Stimulated activated naive CD4-positive, alpha-beta T cell (primary cell): ENCODE measurements around the gene DOCK10.

Experiments used
- DNase-seq, 6 experiments: peaks; one replicate each; lab custom pipeline; 2025; lab: John Stamatoyannopoulos, UW

Gene DOCK10

GRCh38 chr2:224716201-224716600 lies 326.1 kb downstream of the DOCK10 start, which contains the start of gene CCDC195:
Gene CCDC195 (minus strand): TSS chr2:224716365. CDS start chr2:224716365, 0 bp downstream.
- no peak for DNase-seq
